22Rv1 (cell line): ENCODE results near the gene P2RX7.

Experiments used
- CTCF ChIP-seq: fragments of 450-650 bp; IDR thresholded peaks from 2 replicates; pipeline ENCODE4 v1.5.1; 2017; ENCODE audit warnings: mild to moderate bottlenecking
- ZFX ChIP-seq: fragments of 450-650 bp; IDR thresholded peaks from 2 replicates; pipeline ENCODE4 v1.6.1; 2017; ENCODE audit warnings: antibody characterized with exemption, borderline replicate concordance

- TF ChIP-seq CTCF (no peak), ZFX (no peak)
Measured at GRCh38 chr12:121135320-121135719, 2.6 kb downstream of the P2RX7 start.
